HG02610 (cell line): ENCODE data around the gene POM121L2.

Source experiments
- ATAC-seq: cut with Tn5 transposase; IDR thresholded peaks from one replicate; pipeline ENCODE4 v1.9.1; 2021; ENCODE audit warnings: mild to moderate bottlenecking, moderate library complexity; ENCODE audit not compliant: unreplicated experiment

Gene POM121L2

DNA sequence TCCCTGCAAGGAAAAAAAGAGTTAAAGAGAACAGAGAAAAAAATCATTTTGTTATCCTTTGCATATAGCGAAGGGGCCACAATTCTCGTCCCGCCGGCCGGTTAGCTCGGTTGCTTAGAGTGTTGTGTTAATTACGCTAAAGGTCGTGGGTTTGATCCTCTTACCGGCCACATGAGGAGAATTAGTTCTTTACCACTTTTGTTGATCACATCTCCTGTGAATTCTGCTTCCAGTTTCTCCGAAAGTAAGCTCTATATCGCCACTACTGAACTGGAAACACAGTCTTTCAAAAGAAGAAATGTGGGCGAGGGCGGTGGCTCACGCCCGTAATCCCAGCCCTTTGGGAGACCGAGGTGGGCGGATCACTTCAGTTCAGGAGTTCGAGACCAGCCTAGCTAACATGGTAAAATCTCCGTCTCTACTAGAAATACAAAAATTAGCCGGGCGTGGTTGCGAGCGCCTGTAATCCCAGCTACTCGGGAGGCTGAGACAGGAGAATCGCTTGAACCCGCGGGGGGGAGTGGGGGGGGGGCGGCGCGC lies 51.2 kb downstream of the POM121L2 start:
- ATAC-seq: no peak

DNA sequence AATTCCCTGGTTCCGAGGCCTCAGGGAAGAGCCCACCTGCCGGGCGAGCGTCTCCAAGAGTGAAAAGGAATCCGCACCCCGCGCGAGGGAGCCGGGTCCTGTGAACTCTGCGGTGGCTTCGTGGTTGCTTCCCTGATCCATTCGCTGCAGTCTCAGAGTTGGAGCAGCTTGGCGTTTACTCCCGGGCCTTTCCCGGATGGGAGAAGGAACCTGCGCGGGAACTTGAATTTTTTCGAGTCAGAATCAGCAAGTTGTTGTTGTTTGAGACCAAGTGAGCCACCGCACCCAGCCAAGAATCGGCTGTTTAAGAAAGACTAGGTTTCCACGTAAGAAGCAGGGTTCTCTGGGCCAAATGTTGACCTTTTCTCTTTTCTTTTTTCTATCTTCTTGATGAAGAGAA lies 51.7 kb downstream of the POM121L2 start:
- no peak for ATAC-seq
